T follicular helper cell (primary cell): ENCODE measurements around the gene SIRT2.
"Not testable (repeated sequence)": the region's sequence is repeated elsewhere in the genome, so short reads cannot be mapped to it uniquely, and the experiment has no call there.

Experiments used
- DNase-seq: peaks from one replicate; pipeline ENCODE4 v3.0.0-alpha.2; 2020; ENCODE audit warnings: low read depth
- total RNA-seq, 2 experiments: gene quantifications; one replicate each; lab custom pipeline; 2026; lab: John Stamatoyannopoulos, UW

Gene SIRT2
- 25.1 to 59.0 reads per million in 2 experiments for total RNA-seq

GRCh38 chr19:38899447-38900201, at the start of gene SIRT2, which contains the start of gene NFKBIB:
SIRT2 (minus strand) TSS chr19:38899618; CDS start chr19:38899521, 97 bp downstream.
NFKBIB (plus strand) TSS chr19:38899969; CDS start chr19:38900033, 64 bp downstream.
- DNase-seq = peak; percentile 100

- DNase-seq = no peak
Measured at GRCh38 chr19:38946229-38947010, 47.0 kb upstream of the SIRT2 start.

GRCh38 chr19:38945562-38946228, 46.3 kb upstream of the SIRT2 start:
- no peak for DNase-seq

- DNase-seq = no peak
Measured at GRCh38 chr19:38944981-38945506, 45.6 kb upstream of the SIRT2 start.

- no peak for DNase-seq
Measured at GRCh38 chr19:38942471-38943181, 43.2 kb upstream of the SIRT2 start.

GRCh38 chr19:38941979-38942378, 42.6 kb upstream of the SIRT2 start:
- DNase-seq = no peak

GRCh38 chr19:38941466-38941865, 42.0 kb upstream of the SIRT2 start:
- not testable (repeated sequence) for DNase-seq

GRCh38 chr19:38939957-38940356, 40.5 kb upstream of the SIRT2 start:
- DNase-seq = no peak

GRCh38 chr19:38933544-38933943, 34.1 kb upstream of the SIRT2 start:
- DNase-seq = no peak

GRCh38 chr19:38932425-38933179, 33.2 kb upstream of the SIRT2 start:
- DNase-seq = no peak

GRCh38 chr19:38931521-38931793, 32.0 kb upstream of the SIRT2 start:
- no peak for DNase-seq

- DNase-seq = peak; percentile 98
Measured at GRCh38 chr19:38930776-38931520, 31.5 kb upstream of the SIRT2 start, which contains the start of gene MRPS12. MRPS12 (plus strand) TSS chr19:38930944; CDS start chr19:38931295, 351 bp downstream.

GRCh38 chr19:38929929-38930775, 30.7 kb upstream of the SIRT2 start, which contains the start of gene SARS2:
SARS2 (minus strand) TSS chr19:38930763; CDS start chr19:38930736, 27 bp downstream.
- peak; percentile 88 for DNase-seq

- DNase-seq = no peak
Measured at GRCh38 chr19:38928391-38929001, 29.1 kb upstream of the SIRT2 start.

GRCh38 chr19:38924388-38924787, 25.0 kb upstream of the SIRT2 start:
- DNase-seq = no peak

GRCh38 chr19:38922482-38922881, 23.1 kb upstream of the SIRT2 start:
- no peak for DNase-seq

- DNase-seq = no peak
Measured at GRCh38 chr19:38921420-38922274, 22.2 kb upstream of the SIRT2 start.
